ENCODE data around the gene ITGAX.

The ITGAX gene

DNA sequence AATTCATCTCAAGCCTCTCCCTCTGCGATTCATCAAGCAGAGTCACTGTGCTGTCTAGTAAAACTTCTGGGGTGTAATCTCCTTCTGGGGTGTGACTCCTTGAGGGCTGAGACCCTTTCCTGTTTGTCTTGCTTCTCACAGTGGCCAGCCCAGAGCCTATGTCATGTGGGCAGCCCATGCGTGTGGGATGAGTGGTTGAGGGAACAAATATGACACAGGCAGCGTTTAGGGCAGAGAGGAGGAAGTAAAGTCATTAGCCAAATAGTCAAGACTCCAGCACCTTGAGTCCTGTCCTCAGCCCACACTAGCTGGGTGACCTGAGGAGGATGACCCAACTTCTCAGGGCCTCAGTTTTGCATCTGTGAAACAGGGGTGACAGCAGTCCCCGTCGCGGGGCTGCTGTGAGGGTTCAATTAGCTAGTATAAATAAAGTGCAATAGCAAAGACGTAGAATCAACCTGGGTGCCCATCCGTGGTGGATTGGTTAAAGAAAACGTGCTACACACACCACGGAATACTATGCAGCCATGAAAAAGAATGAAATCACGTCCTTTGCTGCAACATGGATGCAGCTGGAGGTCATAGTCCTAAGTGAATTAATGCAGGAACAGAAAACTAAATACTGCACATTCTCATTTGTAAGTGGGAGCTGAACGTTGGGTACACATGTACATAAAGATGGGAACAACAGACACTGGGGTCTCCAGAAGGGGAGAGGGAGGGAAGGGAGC lies 4.5 kb upstream of the ITGAX start:
- DNase-seq (ENCODE audit: low read depth) = no peak
- TF ChIP-seq, protein P1, sequence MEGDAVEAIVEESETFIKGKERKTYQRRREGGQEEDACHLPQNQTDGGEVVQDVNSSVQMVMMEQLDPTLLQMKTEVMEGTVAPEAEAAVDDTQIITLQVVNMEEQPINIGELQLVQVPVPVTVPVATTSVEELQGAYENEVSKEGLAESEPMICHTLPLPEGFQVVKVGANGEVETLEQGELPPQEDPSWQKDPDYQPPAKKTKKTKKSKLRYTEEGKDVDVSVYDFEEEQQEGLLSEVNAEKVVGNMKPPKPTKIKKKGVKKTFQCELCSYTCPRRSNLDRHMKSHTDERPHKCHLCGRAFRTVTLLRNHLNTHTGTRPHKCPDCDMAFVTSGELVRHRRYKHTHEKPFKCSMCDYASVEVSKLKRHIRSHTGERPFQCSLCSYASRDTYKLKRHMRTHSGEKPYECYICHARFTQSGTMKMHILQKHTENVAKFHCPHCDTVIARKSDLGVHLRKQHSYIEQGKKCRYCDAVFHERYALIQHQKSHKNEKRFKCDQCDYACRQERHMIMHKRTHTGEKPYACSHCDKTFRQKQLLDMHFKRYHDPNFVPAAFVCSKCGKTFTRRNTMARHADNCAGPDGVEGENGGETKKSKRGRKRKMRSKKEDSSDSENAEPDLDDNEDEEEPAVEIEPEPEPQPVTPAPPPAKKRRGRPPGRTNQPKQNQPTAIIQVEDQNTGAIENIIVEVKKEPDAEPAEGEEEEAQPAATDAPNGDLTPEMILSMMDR (conservative IDR thresholded peaks at IDR 0.05; ENCODE audit: low read length) = no peak

DNA sequence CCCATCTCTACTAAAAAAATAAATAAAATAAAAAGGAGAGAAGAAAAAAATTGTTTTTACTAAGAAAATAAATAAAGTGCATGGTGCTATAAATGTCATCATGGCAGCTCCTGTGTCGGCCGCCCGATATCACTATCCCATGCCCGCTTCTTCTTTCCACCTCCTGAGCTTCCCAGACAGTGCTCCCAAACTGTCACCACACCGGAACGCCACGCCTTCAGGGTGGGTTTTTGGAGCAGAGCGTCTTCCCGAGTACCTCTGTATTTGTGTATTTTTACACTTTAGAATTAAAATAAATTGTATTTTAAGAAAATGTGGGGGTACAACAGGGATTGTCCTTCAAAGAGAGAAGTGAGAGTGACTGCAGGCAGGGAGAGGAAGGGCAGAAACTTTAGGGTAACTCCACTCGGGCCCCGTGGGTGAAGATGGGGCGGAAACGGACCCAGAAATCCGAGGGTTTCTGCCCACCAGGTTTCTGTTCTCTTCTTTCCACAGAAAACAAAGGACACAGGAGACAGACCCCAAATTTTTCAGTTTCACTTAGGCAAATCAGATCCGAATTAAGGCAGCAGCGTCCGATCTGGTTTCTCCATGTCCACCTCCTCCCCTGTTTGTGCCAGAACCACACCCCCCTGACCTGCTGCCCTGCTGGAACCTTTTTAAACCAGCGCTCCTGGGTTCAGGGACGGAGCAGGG lies 3.6 kb upstream of the ITGAX start:
- no peak overlapping the region for H3K4me3 ChIP-seq (ENCODE audit: low read length)
- DNase-seq (ENCODE audit: low read depth) = no peak
- TF ChIP-seq, protein P1 (conservative IDR thresholded peaks at IDR 0.05; ENCODE audit: low read length) = no peak

More for the DNA sequence above, 4.5 kb upstream of the ITGAX start:
- H3K4me3 ChIP-seq (ENCODE audit: low read length) = no peak overlapping the region

DNA sequence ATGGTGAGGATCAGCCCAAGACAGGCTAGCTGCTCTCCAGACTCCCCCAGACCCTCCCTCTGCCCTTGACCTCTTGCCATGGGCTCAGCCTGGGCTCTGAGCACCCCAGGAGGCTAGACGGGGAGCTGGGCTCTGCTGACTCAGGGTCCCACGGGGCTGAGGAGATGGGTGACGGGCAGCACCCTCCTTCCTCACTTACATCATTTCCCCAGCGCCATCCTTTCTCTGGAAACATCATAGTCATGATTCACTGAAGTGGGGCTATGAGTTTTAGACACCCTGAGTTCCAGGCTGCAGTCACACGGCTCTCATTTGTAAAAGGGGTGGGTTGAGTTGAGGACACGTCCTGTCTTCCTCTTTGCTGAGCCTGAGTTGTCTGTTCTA lies 3.0 kb upstream of the ITGAX start:
- DNase-seq (ENCODE audit: low read depth) = no peak
- TF ChIP-seq, protein P1 (conservative IDR thresholded peaks at IDR 0.05; ENCODE audit: low read length) = no peak
- no peak overlapping the region for H3K4me3 ChIP-seq (ENCODE audit: low read length)

DNA sequence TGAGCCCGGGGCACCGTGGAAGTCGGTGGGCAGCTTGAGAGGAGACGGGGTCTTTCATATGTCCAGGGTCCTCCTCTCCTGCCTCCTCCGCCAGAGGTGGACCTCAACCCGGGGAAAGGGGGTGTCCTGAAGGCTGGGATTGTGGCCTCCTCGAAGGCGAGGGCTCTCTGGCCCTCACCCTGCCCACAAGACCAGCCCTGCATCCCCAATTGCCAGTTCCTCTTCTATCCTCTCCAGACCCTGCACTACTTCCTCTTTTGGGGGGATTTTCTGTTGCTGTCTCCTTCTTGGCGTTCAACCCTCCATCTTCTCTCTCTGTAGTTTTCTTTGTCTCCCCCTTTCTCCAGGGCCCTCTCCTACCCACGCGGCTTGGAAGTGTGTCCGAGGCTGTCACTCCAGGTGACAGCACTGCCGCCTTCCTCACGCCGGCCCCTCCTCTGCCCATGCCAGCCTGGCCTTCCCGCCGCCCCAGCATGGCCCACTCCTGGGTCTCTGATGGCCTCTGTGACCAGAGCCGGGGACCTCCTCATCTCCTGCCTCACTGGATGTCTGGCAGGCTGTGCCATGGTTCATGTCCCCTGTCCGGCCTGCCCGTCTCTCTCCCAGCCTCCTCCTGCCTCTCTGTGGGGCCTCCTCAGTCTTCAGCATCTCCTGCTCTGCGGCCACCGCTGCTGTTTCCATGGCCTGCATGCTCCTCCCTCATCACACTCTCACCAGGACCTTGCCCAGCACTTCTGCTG lies 2.4 kb upstream of the ITGAX start:
- no peak for DNase-seq (ENCODE audit: low read depth)

DNA sequence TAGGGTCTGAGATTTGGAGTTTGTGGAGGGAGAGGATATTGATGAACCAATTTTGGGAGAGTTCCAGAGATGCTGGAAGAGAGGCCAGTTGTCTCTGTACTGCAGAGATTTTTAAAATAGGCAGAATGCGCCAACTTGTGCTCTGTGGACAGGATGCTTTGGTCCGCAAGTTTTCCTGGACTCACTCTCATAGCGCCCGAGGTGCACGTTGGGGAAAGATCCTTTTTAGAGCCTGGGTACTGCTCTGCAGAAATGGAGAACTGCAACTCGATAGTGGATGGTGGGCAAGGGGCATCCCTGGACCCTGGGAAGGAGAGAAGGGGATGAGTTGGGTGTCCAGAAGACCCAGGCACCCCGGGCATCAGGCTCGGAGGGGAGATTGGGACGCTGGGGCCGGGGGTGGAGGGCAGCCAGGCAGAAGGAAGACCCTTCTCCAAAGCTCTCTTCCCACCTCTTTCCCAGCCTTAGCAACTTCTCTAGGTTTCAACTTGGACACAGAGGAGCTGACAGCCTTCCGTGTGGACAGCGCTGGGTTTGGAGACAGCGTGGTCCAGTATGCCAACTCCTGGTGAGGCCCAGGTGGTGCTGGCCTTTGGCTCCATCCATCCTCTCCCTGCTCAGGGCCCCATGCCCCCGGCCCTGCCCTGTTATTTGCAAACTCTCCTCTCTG lies 590 bp downstream of the ITGAX start:
- no peak for DNase-seq (ENCODE audit: low read depth)
- TF ChIP-seq, protein P1 (conservative IDR thresholded peaks at IDR 0.05; ENCODE audit: low read length) = no peak
- H3K4me3 ChIP-seq (ENCODE audit: low read length) = no peak overlapping the region

More for the DNA sequence above, 2.4 kb upstream of the ITGAX start:
- no peak overlapping the region for H3K4me3 ChIP-seq (ENCODE audit: low read length)
- TF ChIP-seq, protein P1 (conservative IDR thresholded peaks at IDR 0.05; ENCODE audit: low read length) = no peak

DNA sequence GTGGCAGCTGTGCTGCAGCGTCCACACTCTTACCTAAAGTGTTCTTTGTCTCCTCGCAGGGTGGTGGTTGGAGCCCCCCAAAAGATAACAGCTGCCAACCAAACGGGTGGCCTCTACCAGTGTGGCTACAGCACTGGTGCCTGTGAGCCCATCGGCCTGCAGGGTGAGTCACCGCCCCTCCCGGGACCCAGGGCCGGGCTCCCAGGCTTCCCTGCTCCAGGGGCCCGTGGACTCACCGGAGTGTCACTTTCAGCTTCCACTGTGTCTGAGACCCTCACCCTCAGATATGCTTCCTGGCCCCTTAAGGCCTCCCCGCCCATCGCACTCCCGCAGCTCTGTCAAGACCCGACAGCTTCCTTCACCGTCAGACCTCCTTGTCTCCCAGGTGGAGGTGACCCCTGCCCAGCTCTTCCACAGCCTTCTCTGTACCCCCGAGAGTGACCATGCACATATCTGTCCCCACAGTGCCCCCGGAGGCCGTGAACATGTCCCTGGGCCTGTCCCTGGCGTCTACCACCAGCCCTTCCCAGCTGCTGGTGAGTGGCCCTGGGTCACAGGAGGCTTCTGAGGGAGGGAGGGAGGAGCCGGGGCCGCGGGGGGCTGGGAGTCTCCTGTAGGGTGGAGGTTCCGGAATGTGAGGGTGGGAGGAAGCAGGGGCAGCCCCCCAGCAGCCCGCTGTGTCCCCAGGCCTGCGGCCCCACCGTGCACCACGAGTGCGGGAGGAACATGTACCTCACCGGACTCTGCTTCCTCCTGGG lies 1.8 kb downstream of the ITGAX start:
- H3K4me3 ChIP-seq (ENCODE audit: low read length) = no peak overlapping the region
- DNase-seq (ENCODE audit: low read depth) = no peak
- TF ChIP-seq, protein P1 (conservative IDR thresholded peaks at IDR 0.05; ENCODE audit: low read length) = no peak

Measured in AG10803 (cell line).